WTC11 (cell line): ENCODE results near the gene CELSR1. TPM values are rescaled to one million over a fixed set of nuclear protein-coding genes. Genes with fewer than 3 reads are reported as not detected.

Experiments
- ATAC-seq: fragments of 200-7000 bp; cut with Tn5 transposase; 2 replicates; pipeline ENCODE4 v1.10.0; 2021; ENCODE audit warnings: mild to moderate bottlenecking, moderate library complexity
- CTCF ChIA-PET: fragments of 300-600 bp; sonication (Branson Sonifier 250); formaldehyde crosslinking; loops from one replicate; lab custom pipeline; 2021; ENCODE audit warnings: antibody characterized with exemption; lab: Charles Lee
- POLR2A ChIA-PET: fragments of 350-600 bp; sonication (Branson Sonifier 250); formaldehyde crosslinking; loops from one replicate; lab custom pipeline; 2021; ENCODE audit warnings: antibody characterized with exemption; lab: Charles Lee
- DNase-seq: peaks from one replicate; pipeline ENCODE4 v3.0.0; 2021; ENCODE audit warnings: low spot score
- H3K27ac Mint-ChIP-seq: 2 replicates; pipeline ENCODE4 v1.8.0; 2021; ENCODE audit warnings: mixed read lengths
- H3K27me3 Mint-ChIP-seq: 2 replicates; pipeline ENCODE4 v1.8.0; 2021; ENCODE audit warnings: low read depth, mild to moderate bottlenecking, moderate library complexity, mixed read lengths
- H3K36me3 Mint-ChIP-seq: 2 replicates; pipeline ENCODE4 v1.8.0; 2021; ENCODE audit warnings: mixed read lengths
- H3K4me1 Mint-ChIP-seq: 2 replicates; pipeline ENCODE4 v1.8.0; 2022; ENCODE audit warnings: mixed read lengths
- H3K4me3 Mint-ChIP-seq: 2 replicates; pipeline ENCODE4 v1.8.0; 2021; ENCODE audit warnings: mild to moderate bottlenecking, moderate library complexity, mixed read lengths
- H3K9me3 Mint-ChIP-seq: 2 replicates; pipeline ENCODE4 v1.8.0; 2021; ENCODE audit warnings: mixed read lengths
- ATF1 ChIP-seq: sonication (generic); formaldehyde crosslinking; IDR thresholded peaks from 2 replicates; pipeline ENCODE4 v1.8.1; 2023; ENCODE audit warnings: mild to moderate bottlenecking, moderate library complexity, missing genetic modification reagents
- CREB1 ChIP-seq: sonication (generic); formaldehyde crosslinking; IDR thresholded peaks from 2 replicates; pipeline ENCODE4 v1.8.0; 2023; ENCODE audit warnings: mild to moderate bottlenecking, missing genetic modification reagents
- EMX1 ChIP-seq: fragments of 250-450 bp; sonication (Bioruptor Pico); IDR thresholded peaks from 2 replicates; pipeline ENCODE4 v1.8.0; 2021; ENCODE audit warnings: mild to moderate bottlenecking
- ETV6 ChIP-seq: sonication (generic); formaldehyde crosslinking; IDR thresholded peaks from 2 replicates; pipeline ENCODE4 v1.8.1; 2022; ENCODE audit warnings: mild to moderate bottlenecking, missing genetic modification reagents
- GRHL2 ChIP-seq: fragments of 250-450 bp; sonication (Bioruptor Pico); IDR thresholded peaks from 2 replicates; pipeline ENCODE4 v1.8.0; 2022; ENCODE audit warnings: mild to moderate bottlenecking, moderate library complexity; ENCODE audit not compliant: insufficient replicate concordance, severe bottlenecking
- GTF2I ChIP-seq: fragments of 250-450 bp; sonication (Bioruptor Pico); conservative IDR thresholded peaks from 2 replicates; pipeline ENCODE4 v1.4.0; 2021; ENCODE audit warnings: mild to moderate bottlenecking
- HMGA2 ChIP-seq: fragments of 250-450 bp; sonication (Bioruptor Pico); IDR thresholded peaks from 2 replicates; pipeline ENCODE4 v1.4.0; 2021; ENCODE audit warnings: mild to moderate bottlenecking, moderate library complexity
- HMGXB4 ChIP-seq: sonication (generic); formaldehyde crosslinking; IDR thresholded peaks from 2 replicates; pipeline ENCODE4 v1.8.1; 2023; ENCODE audit warnings: mild to moderate bottlenecking, moderate library complexity, missing genetic modification reagents
- JUN ChIP-seq: sonication (generic); formaldehyde crosslinking; IDR thresholded peaks from 2 replicates; pipeline ENCODE4 v1.8.0; 2023; ENCODE audit warnings: mild to moderate bottlenecking, missing genetic modification reagents
- MYBL2 ChIP-seq: sonication (generic); formaldehyde crosslinking; IDR thresholded peaks from 2 replicates; pipeline ENCODE4 v1.8.1; 2023; ENCODE audit warnings: mild to moderate bottlenecking, moderate library complexity, missing genetic modification reagents
- NR2C2 ChIP-seq: sonication (generic); formaldehyde crosslinking; IDR thresholded peaks from 2 replicates; pipeline ENCODE4 v1.8.0; 2022; ENCODE audit warnings: mild to moderate bottlenecking, missing genetic modification reagents
- NR3C1 ChIP-seq: sonication (generic); formaldehyde crosslinking; conservative IDR thresholded peaks from 2 replicates; pipeline ENCODE4 v1.8.1; 2023; ENCODE audit warnings: low read depth, mild to moderate bottlenecking, missing genetic modification reagents
- RORB ChIP-seq: fragments of 250-450 bp; sonication (Bioruptor Pico); IDR thresholded peaks from 2 replicates; pipeline ENCODE4 v1.9.0; 2021; ENCODE audit warnings: mild to moderate bottlenecking
- TEAD4 ChIP-seq: sonication (generic); formaldehyde crosslinking; IDR thresholded peaks from 2 replicates; pipeline ENCODE4 v1.8.0; 2022; ENCODE audit warnings: mild to moderate bottlenecking, missing genetic modification reagents
- TP53 ChIP-seq: sonication (generic); formaldehyde crosslinking; IDR thresholded peaks from 2 replicates; pipeline ENCODE4 v1.8.1; 2023; ENCODE audit warnings: mild to moderate bottlenecking, missing genetic modification reagents
- ZNF138 ChIP-seq: sonication (generic); formaldehyde crosslinking; conservative IDR thresholded peaks from 2 replicates; pipeline ENCODE4 v1.8.1; 2022; ENCODE audit warnings: mild to moderate bottlenecking, moderate library complexity, missing genetic modification reagents
- ZNF317 ChIP-seq: sonication (generic); formaldehyde crosslinking; IDR thresholded peaks from 2 replicates; pipeline ENCODE4 v1.8.1; 2023; ENCODE audit warnings: low read depth, mild to moderate bottlenecking, moderate library complexity, missing genetic modification reagents, borderline replicate concordance
- total RNA-seq: library from RNA; stranded (reverse); gene quantifications from 3 replicates; pipeline ENCODE4 v1.2.3, GENCODE V29; 2021
- TF ChIP-seq, protein P1 (sequence below): sonication (generic); formaldehyde crosslinking; IDR thresholded peaks from 2 replicates; pipeline ENCODE4 v1.8.1; 2022; ENCODE audit warnings: mild to moderate bottlenecking, missing genetic modification reagents, moderate library complexity, borderline replicate concordance
- TF ChIP-seq, protein P2 (sequence below): sonication (generic); formaldehyde crosslinking; IDR thresholded peaks from 2 replicates; pipeline ENCODE4 v1.8.1; 2022; ENCODE audit warnings: low read depth, missing genetic modification reagents, borderline replicate concordance
- TF ChIP-seq, protein P3 (sequence below): sonication (generic); formaldehyde crosslinking; IDR thresholded peaks from 2 replicates; pipeline ENCODE4 v1.8.1; 2022; ENCODE audit warnings: missing genetic modification reagents, borderline replicate concordance
- TF ChIP-seq, protein P4 (sequence below): sonication (generic); formaldehyde crosslinking; IDR thresholded peaks from 2 replicates; pipeline ENCODE4 v1.8.0; 2022; ENCODE audit warnings: mild to moderate bottlenecking, missing genetic modification reagents

CELSR1 gene
- total RNA-seq, 1 experiment from 2014 or later, result 16.8 TPM

GRCh38 chr22:46399251-46400024 lies 138.0 kb downstream of the CELSR1 start:
- no peak for DNase-seq
- no peak for ATAC-seq
- POLR2A ChIA-PET, result no interaction called here
- no peak for TF ChIP-seq HMGA2 (CRISPR knock-in tag)
- no peak for TF ChIP-seq ETV6 (CRISPR knock-in tag)
- no peak for TF ChIP-seq GTF2I
- TF ChIP-seq, protein P1, sequence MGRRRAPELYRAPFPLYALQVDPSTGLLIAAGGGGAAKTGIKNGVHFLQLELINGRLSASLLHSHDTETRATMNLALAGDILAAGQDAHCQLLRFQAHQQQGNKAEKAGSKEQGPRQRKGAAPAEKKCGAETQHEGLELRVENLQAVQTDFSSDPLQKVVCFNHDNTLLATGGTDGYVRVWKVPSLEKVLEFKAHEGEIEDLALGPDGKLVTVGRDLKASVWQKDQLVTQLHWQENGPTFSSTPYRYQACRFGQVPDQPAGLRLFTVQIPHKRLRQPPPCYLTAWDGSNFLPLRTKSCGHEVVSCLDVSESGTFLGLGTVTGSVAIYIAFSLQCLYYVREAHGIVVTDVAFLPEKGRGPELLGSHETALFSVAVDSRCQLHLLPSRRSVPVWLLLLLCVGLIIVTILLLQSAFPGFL, result no peak
- TF ChIP-seq TEAD4 (CRISPR knock-in tag), result no peak
- TF ChIP-seq, protein P2, sequence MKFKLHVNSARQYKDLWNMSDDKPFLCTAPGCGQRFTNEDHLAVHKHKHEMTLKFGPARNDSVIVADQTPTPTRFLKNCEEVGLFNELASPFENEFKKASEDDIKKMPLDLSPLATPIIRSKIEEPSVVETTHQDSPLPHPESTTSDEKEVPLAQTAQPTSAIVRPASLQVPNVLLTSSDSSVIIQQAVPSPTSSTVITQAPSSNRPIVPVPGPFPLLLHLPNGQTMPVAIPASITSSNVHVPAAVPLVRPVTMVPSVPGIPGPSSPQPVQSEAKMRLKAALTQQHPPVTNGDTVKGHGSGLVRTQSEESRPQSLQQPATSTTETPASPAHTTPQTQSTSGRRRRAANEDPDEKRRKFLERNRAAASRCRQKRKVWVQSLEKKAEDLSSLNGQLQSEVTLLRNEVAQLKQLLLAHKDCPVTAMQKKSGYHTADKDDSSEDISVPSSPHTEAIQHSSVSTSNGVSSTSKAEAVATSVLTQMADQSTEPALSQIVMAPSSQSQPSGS (CRISPR knock-in tag), result no peak
- TF ChIP-seq, protein P3, sequence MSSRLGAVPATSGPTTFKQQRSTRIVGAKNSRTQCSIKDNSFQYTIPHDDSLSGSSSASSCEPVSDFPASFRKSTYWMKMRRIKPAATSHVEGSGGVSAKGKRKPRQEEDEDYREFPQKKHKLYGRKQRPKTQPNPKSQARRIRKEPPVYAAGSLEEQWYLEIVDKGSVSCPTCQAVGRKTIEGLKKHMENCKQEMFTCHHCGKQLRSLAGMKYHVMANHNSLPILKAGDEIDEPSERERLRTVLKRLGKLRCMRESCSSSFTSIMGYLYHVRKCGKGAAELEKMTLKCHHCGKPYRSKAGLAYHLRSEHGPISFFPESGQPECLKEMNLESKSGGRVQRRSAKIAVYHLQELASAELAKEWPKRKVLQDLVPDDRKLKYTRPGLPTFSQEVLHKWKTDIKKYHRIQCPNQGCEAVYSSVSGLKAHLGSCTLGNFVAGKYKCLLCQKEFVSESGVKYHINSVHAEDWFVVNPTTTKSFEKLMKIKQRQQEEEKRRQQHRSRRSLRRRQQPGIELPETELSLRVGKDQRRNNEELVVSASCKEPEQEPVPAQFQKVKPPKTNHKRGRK, result no peak
- CTCF ChIA-PET, result interaction anchor here (2.7 to 6.0 kb wide), 2 partner anchors 32 to 164 kb away, joined by 8 to 39 read pairs; no protein-coding TSS in a partner anchor
- H3K4me3 Mint-ChIP-seq, result no peak overlapping the region
- no peaks in the 10 kb centered on the region for H3K4me1 Mint-ChIP-seq
- H3K27ac Mint-ChIP-seq, result no peak overlapping the region
- H3K9me3 Mint-ChIP-seq, result no peaks in the 10 kb centered on the region
- H3K36me3 Mint-ChIP-seq, result no peaks in the 10 kb centered on the region
- no peaks in the 10 kb centered on the region for H3K27me3 Mint-ChIP-seq

GRCh38 chr22:46397951-46398350 lies 139.5 kb downstream of the CELSR1 start:
- no peak for TF ChIP-seq ZNF138 (CRISPR knock-in tag)
- no peak for TF ChIP-seq TP53
- no peak for TF ChIP-seq HMGA2 (CRISPR knock-in tag)
- no peak for TF ChIP-seq GRHL2 (CRISPR knock-in tag)
- TF ChIP-seq NR2C2 (CRISPR knock-in tag), result no peak
- TF ChIP-seq MYBL2 (CRISPR knock-in tag), result no peak
- TF ChIP-seq ATF1 (CRISPR knock-in tag), result no peak
- no peak for TF ChIP-seq CREB1 (CRISPR knock-in tag)
- no peak for TF ChIP-seq EMX1 (CRISPR knock-in tag)
- TF ChIP-seq NR3C1 (CRISPR knock-in tag), result no peak
- no peak for TF ChIP-seq HMGXB4 (CRISPR knock-in tag)
- TF ChIP-seq JUN, result no peak
- TF ChIP-seq, protein P3, result no peak
- TF ChIP-seq, protein P4, sequence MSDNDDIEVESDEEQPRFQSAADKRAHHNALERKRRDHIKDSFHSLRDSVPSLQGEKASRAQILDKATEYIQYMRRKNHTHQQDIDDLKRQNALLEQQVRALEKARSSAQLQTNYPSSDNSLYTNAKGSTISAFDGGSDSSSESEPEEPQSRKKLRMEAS (CRISPR knock-in tag), result no peak
- no peak for TF ChIP-seq ZNF317
- TF ChIP-seq RORB (CRISPR knock-in tag), result no peak
- Mint-ChIP-seq H3K36me3 (no peaks in the 10 kb centered on the region), H3K9me3 (no peaks in the 10 kb centered on the region), H3K27me3 (no peaks in the 10 kb centered on the region), H3K4me1 (no peaks in the 10 kb centered on the region), H3K4me3 (no peak overlapping the region), H3K27ac (no peak overlapping the region)
- no peak for DNase-seq
- ChIA-PET POLR2A (interaction anchor here (0.7 kb wide), 1 partner anchor 51 kb away, joined by 3 read pairs; no protein-coding TSS in a partner anchor), CTCF (interaction anchor here (0.9 to 6.0 kb wide), 3 partner anchors 31 to 405 kb away, joined by 3 to 39 read pairs (median 8); no protein-coding TSS in a partner anchor)
- ATAC-seq, result no peak
